CD8-positive, alpha-beta memory T cell (primary cell): Measurements from ENCODE around the gene MTPN. TPM values are rescaled to one million over a fixed set of nuclear protein-coding genes. Genes with fewer than 3 reads are reported as not detected.
A peak's percentile ranks its signal among the peaks of the same experiment; 100 is the strongest.

ENCODE experiments used
- CTCF ChIA-PET: fragments of 350-600 bp; sonication (Branson Sonifier 250); formaldehyde crosslinking; loops from one replicate; lab custom pipeline; 2021; ENCODE audit warnings: antibody characterized with exemption; lab: Charles Lee
- POLR2A ChIA-PET: fragments of 350-600 bp; sonication (Branson Sonifier 250); formaldehyde crosslinking; loops from one replicate; lab custom pipeline; 2021; ENCODE audit warnings: antibody characterized with exemption; lab: Charles Lee
- DNase-seq, 5 donors: peaks; one replicate each; pipeline versions ENCODE4 v3.0.0 to v3.0.0-alpha.2; 2020 to 2022; ENCODE audit warnings: mixed read lengths in 1 of 5
- H3K27ac ChIP-seq: one replicate; pipeline ENCODE4 v1.7.0; 2013; ENCODE audit warnings: low read depth, mild to moderate bottlenecking, low read length, moderate library complexity
- H3K27me3 ChIP-seq: 2 replicates; pipeline ENCODE4 v1.7.0; 2013; ENCODE audit warnings: low read length, mild to moderate bottlenecking; ENCODE audit not compliant: insufficient read depth, poor library complexity, severe bottlenecking
- H3K36me3 ChIP-seq: 2 replicates; pipeline ENCODE4 v1.7.0; 2013; ENCODE audit warnings: mild to moderate bottlenecking, low read length, moderate library complexity; ENCODE audit not compliant: insufficient read depth
- H3K4me1 ChIP-seq: 2 replicates; pipeline ENCODE4 v1.7.0; 2013; ENCODE audit warnings: mild to moderate bottlenecking, low read length, moderate library complexity; ENCODE audit not compliant: insufficient read depth
- H3K4me3 ChIP-seq: 2 replicates; pipeline ENCODE4 v1.7.0; 2013; ENCODE audit warnings: mild to moderate bottlenecking, low read length
- H3K9me3 ChIP-seq: 2 replicates; pipeline ENCODE4 v1.7.0; 2013; ENCODE audit warnings: mild to moderate bottlenecking, low read length
- H3K27ac Mint-ChIP-seq, 8 donors: one replicate each; pipeline ENCODE4 v1.8.0; 2020 to 2021; ENCODE audit warnings: mixed read lengths in 8 of 8, mild to moderate bottlenecking in 6 of 8, inconsistent platforms in 3 of 8, moderate library complexity in 3 of 8
- H3K27me3 Mint-ChIP-seq, 2 donors: one replicate each; pipeline ENCODE4 v1.8.0; 2020 to 2021; ENCODE audit warnings: mixed read lengths in 2 of 2, mild to moderate bottlenecking in 1 of 2, moderate library complexity in 1 of 2
- H3K36me3 Mint-ChIP-seq, 3 donors: one replicate each; pipeline ENCODE4 v1.8.0; 2020 to 2021; ENCODE audit warnings: mixed read lengths in 3 of 3, inconsistent platforms in 1 of 3, mild to moderate bottlenecking in 1 of 3
- H3K4me1 Mint-ChIP-seq, 3 donors: one replicate each; pipeline ENCODE4 v1.8.0; 2020 to 2021; ENCODE audit warnings: mixed read lengths in 3 of 3, inconsistent platforms in 1 of 3, mild to moderate bottlenecking in 1 of 3
- H3K4me3 Mint-ChIP-seq, 7 donors: one replicate each; pipeline ENCODE4 v1.8.0; 2020 to 2021; ENCODE audit warnings: mixed read lengths in 7 of 7, mild to moderate bottlenecking in 6 of 7, moderate library complexity in 4 of 7, inconsistent platforms in 2 of 7
- H3K9me3 Mint-ChIP-seq, 5 donors: one replicate each; pipeline ENCODE4 v1.8.0; 2020 to 2022; ENCODE audit warnings: mixed read lengths in 5 of 5, mild to moderate bottlenecking in 3 of 5, moderate library complexity in 2 of 5, inconsistent platforms in 1 of 5
- polyA plus RNA-seq: library from polyadenylated mRNA; unstranded; fragments of 300-500 nt; fragmentation: Illumina TruSeq; gene quantifications from one replicate; pipeline ENCODE4 v1.2.3, GENCODE V29; 2021
- total RNA-seq, 2 experiments: library from RNA; stranded (reverse); gene quantifications; one replicate each; pipeline ENCODE4 v1.2.3, GENCODE V29; 2021

The MTPN gene
- total and polyA plus RNA-seq, 3 experiments from 2014 or later: 101 to 147 (median 143) TPM

GRCh38 chr7:135964274-135964673 is 12.9 kb downstream of the MTPN start:
- Histone ChIP-seq H3K27ac (no peak overlapping the region), H3K4me3 (no peak overlapping the region), H3K36me3 (no peaks in the 10 kb centered on the region), H3K27me3 (no peaks in the 10 kb centered on the region), H3K9me3 (no peaks in the 10 kb centered on the region), H3K4me1 (peaks cover 55% of the 10 kb centered on the region)
- Mint-ChIP-seq H3K27me3 (no peaks in the 10 kb centered on the region), H3K36me3 (peaks cover 0 to 41% (median 24%) of the 10 kb centered on the region in 3 donors), H3K27ac (no peak overlapping the region), H3K4me3 (peak overlapping the region in 2 of 7 donors; percentile 8 to 23), H3K9me3 (no peaks in the 10 kb centered on the region), H3K4me1 (peaks cover 78 to 97% (median 91%) of the 10 kb centered on the region in 3 donors)
- POLR2A ChIA-PET: no interaction called here
- CTCF ChIA-PET: no interaction called here
- no peak for DNase-seq

GRCh38 chr7:135962802-135963201 is 14.4 kb downstream of the MTPN start:
- H3K36me3 Mint-ChIP-seq: peaks cover 0 to 36% (median 18%) of the 10 kb centered on the region in 3 donors
- peak overlapping the region in 2 of 8 donors; percentile 4 for H3K27ac Mint-ChIP-seq
- H3K27me3 ChIP-seq: no peaks in the 10 kb centered on the region
- no peaks in the 10 kb centered on the region for H3K27me3 Mint-ChIP-seq
- H3K4me1 ChIP-seq: peaks cover 55% of the 10 kb centered on the region
- no peak overlapping the region for H3K27ac ChIP-seq
- H3K36me3 ChIP-seq: no peaks in the 10 kb centered on the region
- peak overlapping the region in 1 of 7 donors; percentile 3 for H3K4me3 Mint-ChIP-seq
- no peaks in the 10 kb centered on the region for H3K9me3 Mint-ChIP-seq
- ChIA-PET CTCF (no interaction called here), POLR2A (no interaction called here)
- H3K9me3 ChIP-seq: no peaks in the 10 kb centered on the region
- no peak overlapping the region for H3K4me3 ChIP-seq
- peaks cover 80 to 100% (median 94%) of the 10 kb centered on the region in 3 donors for H3K4me1 Mint-ChIP-seq
- no peak for DNase-seq

- Histone ChIP-seq H3K4me1 (peaks cover 40% of the 10 kb centered on the region), H3K27ac (no peak overlapping the region), H3K4me3 (no peak overlapping the region), H3K36me3 (no peaks in the 10 kb centered on the region), H3K9me3 (no peaks in the 10 kb centered on the region), H3K27me3 (no peaks in the 10 kb centered on the region)
- Mint-ChIP-seq H3K4me3 (peak overlapping the region in 1 of 7 donors; percentile 20), H3K27ac (peak overlapping the region in 4 of 8 donors; percentile 20 to 69 (median 42)), H3K36me3 (peaks cover 7 to 38% (median 12%) of the 10 kb centered on the region in 3 donors), H3K27me3 (no peaks in the 10 kb centered on the region), H3K9me3 (no peaks in the 10 kb centered on the region), H3K4me1 (peaks cover 79 to 100% (median 93%) of the 10 kb centered on the region in 3 donors)
- POLR2A ChIA-PET: no interaction called here
- DNase-seq: no peak
- CTCF ChIA-PET: no interaction called here
Measured at GRCh38 chr7:135960709-135961451, 16.3 kb downstream of the MTPN start.

DNA sequence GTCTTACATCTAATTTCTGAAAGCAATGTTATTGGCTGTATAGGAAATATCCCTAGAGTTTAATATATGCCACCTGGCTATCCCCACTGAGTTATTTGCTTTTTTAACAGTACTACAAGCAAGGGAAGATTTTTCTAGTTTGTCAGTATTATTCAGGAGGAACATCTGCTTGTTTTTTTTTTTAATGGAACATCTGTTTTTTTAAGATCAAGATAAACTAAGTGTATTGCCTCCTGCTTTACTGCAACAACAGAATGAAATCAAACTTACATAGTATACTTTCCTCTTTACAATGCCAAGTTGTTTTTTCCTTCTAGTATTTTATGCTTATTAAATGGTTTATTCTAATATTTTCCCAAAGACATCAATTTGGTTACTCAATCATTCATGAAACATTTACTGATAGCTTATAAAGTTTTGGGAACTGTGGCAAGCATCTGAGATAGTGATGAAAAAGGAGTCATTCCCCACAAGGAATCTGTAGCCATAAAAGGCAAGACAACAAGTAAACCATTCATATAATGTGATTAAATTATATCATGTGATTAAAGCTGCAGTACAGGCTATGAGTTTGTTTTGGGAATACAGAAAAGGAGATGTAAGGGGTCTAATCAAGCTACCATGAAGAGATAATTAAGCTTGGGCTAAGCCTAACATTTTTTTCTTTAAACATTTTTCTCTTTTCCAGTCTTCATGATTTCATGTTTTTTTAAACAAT is 17.4 kb downstream of the MTPN start:
- Histone ChIP-seq H3K36me3 (no peaks in the 10 kb centered on the region), H3K4me3 (no peak overlapping the region), H3K4me1 (peaks cover 32% of the 10 kb centered on the region), H3K9me3 (no peaks in the 10 kb centered on the region), H3K27me3 (no peaks in the 10 kb centered on the region), H3K27ac (no peak overlapping the region)
- ChIA-PET POLR2A (no interaction called here), CTCF (no interaction called here)
- peaks cover 78 to 100% (median 95%) of the 10 kb centered on the region in 3 donors for H3K4me1 Mint-ChIP-seq
- H3K27ac Mint-ChIP-seq: peak overlapping the region in 2 of 8 donors; percentile 6 to 41
- no peak for DNase-seq
- H3K4me3 Mint-ChIP-seq: no peak overlapping the region
- peaks cover 7 to 40% (median 7%) of the 10 kb centered on the region in 3 donors for H3K36me3 Mint-ChIP-seq
- no peaks in the 10 kb centered on the region for H3K27me3 Mint-ChIP-seq
- no peaks in the 10 kb centered on the region for H3K9me3 Mint-ChIP-seq

- no peak for DNase-seq
- peak overlapping the region in 1 of 8 donors; percentile 66 for H3K27ac Mint-ChIP-seq
- ChIA-PET POLR2A (no interaction called here), CTCF (no interaction called here)
- H3K4me1 Mint-ChIP-seq: peaks cover 70 to 92% (median 87%) of the 10 kb centered on the region in 3 donors
- peaks cover 7 to 40% (median 7%) of the 10 kb centered on the region in 3 donors for H3K36me3 Mint-ChIP-seq
- H3K9me3 ChIP-seq: no peaks in the 10 kb centered on the region
- H3K4me3 ChIP-seq: no peak overlapping the region
- no peaks in the 10 kb centered on the region for H3K36me3 ChIP-seq
- no peak overlapping the region for H3K27ac ChIP-seq
- H3K4me3 Mint-ChIP-seq: no peak overlapping the region
- H3K27me3 Mint-ChIP-seq: no peaks in the 10 kb centered on the region
- H3K4me1 ChIP-seq: peaks cover 30% of the 10 kb centered on the region
- no peaks in the 10 kb centered on the region for H3K9me3 Mint-ChIP-seq
- no peaks in the 10 kb centered on the region for H3K27me3 ChIP-seq
Measured at GRCh38 chr7:135958173-135958572, 19.0 kb downstream of the MTPN start.

- Histone ChIP-seq H3K36me3 (no peaks in the 10 kb centered on the region), H3K4me3 (no peak overlapping the region), H3K27me3 (no peaks in the 10 kb centered on the region), H3K27ac (no peak overlapping the region), H3K9me3 (no peaks in the 10 kb centered on the region), H3K4me1 (peaks cover 28% of the 10 kb centered on the region)
- DNase-seq: no peak
- Mint-ChIP-seq H3K36me3 (peaks cover 7 to 40% (median 9%) of the 10 kb centered on the region in 3 donors), H3K4me1 (peaks cover 69 to 92% (median 87%) of the 10 kb centered on the region in 3 donors), H3K4me3 (peak overlapping the region in 1 of 7 donors; percentile 69), H3K27ac (peak overlapping the region in 6 of 8 donors; percentile 8 to 86 (median 21)), H3K9me3 (no peaks in the 10 kb centered on the region), H3K27me3 (no peaks in the 10 kb centered on the region)
- ChIA-PET POLR2A (no interaction called here), CTCF (no interaction called here)
Measured at GRCh38 chr7:135957627-135958026, 19.5 kb downstream of the MTPN start.

DNA sequence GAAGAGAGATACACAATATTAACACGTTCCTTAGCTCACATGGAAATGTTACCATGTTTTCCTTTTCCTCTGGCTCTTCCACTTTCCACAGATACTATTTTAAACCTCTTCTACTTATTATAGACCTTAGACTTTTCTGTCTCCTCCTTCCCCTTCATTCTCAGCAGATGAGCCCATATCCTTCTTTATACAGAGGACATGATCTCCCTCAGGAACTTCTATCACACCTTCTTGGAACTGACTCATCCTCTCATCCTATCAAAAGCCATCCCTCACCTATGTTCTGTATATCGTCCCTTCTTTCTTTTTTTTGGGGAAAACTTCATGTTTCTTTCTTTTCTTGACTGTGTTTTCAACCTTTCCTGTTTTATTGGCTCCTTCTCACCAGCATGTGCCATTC is 20.8 kb downstream of the MTPN start:
- H3K4me1 Mint-ChIP-seq: peaks cover 73 to 90% (median 86%) of the 10 kb centered on the region in 3 donors
- H3K4me3 Mint-ChIP-seq: peak overlapping the region in 1 of 7 donors; percentile 29
- no peak overlapping the region for H3K4me3 ChIP-seq
- no peaks in the 10 kb centered on the region for H3K36me3 ChIP-seq
- POLR2A ChIA-PET: interaction anchor here (0.7 kb wide), 1 partner anchor 1510 kb away, joined by 4 read pairs; no protein-coding TSS in a partner anchor
- H3K9me3 ChIP-seq: no peaks in the 10 kb centered on the region
- H3K27me3 Mint-ChIP-seq: no peaks in the 10 kb centered on the region
- H3K4me1 ChIP-seq: peaks cover 22% of the 10 kb centered on the region
- peak overlapping the region in 4 of 8 donors; percentile 16 to 64 (median 39) for H3K27ac Mint-ChIP-seq
- peaks cover 7 to 48% (median 8%) of the 10 kb centered on the region in 3 donors for H3K36me3 Mint-ChIP-seq
- H3K27ac ChIP-seq: no peak overlapping the region
- H3K27me3 ChIP-seq: no peaks in the 10 kb centered on the region
- no peak for DNase-seq
- H3K9me3 Mint-ChIP-seq: no peaks in the 10 kb centered on the region
- CTCF ChIA-PET: no interaction called here

GRCh38 chr7:135950972-135951371 is 26.2 kb downstream of the MTPN start:
- peaks cover 63 to 89% (median 81%) of the 10 kb centered on the region in 3 donors for H3K4me1 Mint-ChIP-seq
- H3K4me3 ChIP-seq: no peak overlapping the region
- ChIA-PET CTCF (interaction anchor here (1.2 kb wide), 1 partner anchor 8 kb away, joined by 4 read pairs; no protein-coding TSS in a partner anchor), POLR2A (no interaction called here)
- no peak for DNase-seq
- no peak overlapping the region for H3K4me3 Mint-ChIP-seq
- no peaks in the 10 kb centered on the region for H3K9me3 ChIP-seq
- peaks cover 4% of the 10 kb centered on the region for H3K4me1 ChIP-seq
- H3K27me3 Mint-ChIP-seq: no peaks in the 10 kb centered on the region
- no peaks in the 10 kb centered on the region for H3K9me3 Mint-ChIP-seq
- peaks cover 8 to 66% (median 21%) of the 10 kb centered on the region in 3 donors for H3K36me3 Mint-ChIP-seq
- peaks cover 15% of the 10 kb centered on the region for H3K36me3 ChIP-seq
- H3K27ac Mint-ChIP-seq: peak overlapping the region in 2 of 8 donors; percentile 15 to 26
- H3K27ac ChIP-seq: no peak overlapping the region
- no peaks in the 10 kb centered on the region for H3K27me3 ChIP-seq
